Thymus (tissue), 11 donors: ENCODE measurements around the gene PLCH1. TPM values are rescaled to one million over a fixed set of nuclear protein-coding genes. Genes with fewer than 3 reads are reported as not detected.
"Not testable (repeated sequence)": the region's sequence is repeated elsewhere in the genome, so short reads cannot be mapped to it uniquely, and the experiment has no call there.

Experiments
- DNase-seq, 9 donors: peaks; one replicate each; pipeline ENCODE4 v3.0.0-alpha.2; 2013; ENCODE audit warnings: low spot score in 9 of 9, low read depth in 6 of 9, missing footprints in 1 of 9
- H3K27ac ChIP-seq, 2 donors: one replicate each; pipeline ENCODE4 v1.5.1; 2013; ENCODE audit warnings: control low read depth in 1 of 2, low read depth in 1 of 2, low read length in 1 of 2, mild to moderate bottlenecking in 1 of 2, moderate library complexity in 1 of 2
- H3K27me3 ChIP-seq, 2 donors: one replicate each; pipeline ENCODE4 v1.5.1; 2013; ENCODE audit warnings: low read length in 1 of 2; ENCODE audit not compliant: control insufficient read depth in 2 of 2, insufficient read depth in 1 of 2
- H3K36me3 ChIP-seq, 2 donors: one replicate each; pipeline ENCODE4 v1.5.1; 2013; ENCODE audit warnings: low read length in 1 of 2, mild to moderate bottlenecking in 1 of 2, moderate library complexity in 1 of 2; ENCODE audit not compliant: control insufficient read depth in 2 of 2, insufficient read depth in 2 of 2
- H3K4me1 ChIP-seq, 2 donors: one replicate each; pipeline ENCODE4 v1.5.1; 2013; ENCODE audit warnings: low read length in 2 of 2; ENCODE audit not compliant: control insufficient read depth in 2 of 2, insufficient read depth in 2 of 2
- H3K4me3 ChIP-seq, 2 donors: one replicate each; pipeline ENCODE4 v1.5.1; 2013; ENCODE audit warnings: low read length in 2 of 2, control low read depth in 1 of 2, mild to moderate bottlenecking in 1 of 2
- H3K9me3 ChIP-seq, 2 donors: one replicate each; pipeline ENCODE4 v1.5.1; 2013; ENCODE audit warnings: low read length in 1 of 2, mild to moderate bottlenecking in 1 of 2; ENCODE audit not compliant: control insufficient read depth in 2 of 2, insufficient read depth in 1 of 2
- WGBS: extraction: QIAGEN DNeasy Blood & Tissue Kit; methylation state at CpG from one replicate; pipeline ENCODE4 v1.1.7; 2013; 5-methylcytosine and 5-hydroxymethylcytosine counted together
- polyA plus RNA-seq: library from polyadenylated mRNA; stranded (reverse); fragments of 200-250 nt; gene quantifications from one replicate; pipeline ENCODE4 v1.2.3, GENCODE V29; 2013
- total RNA-seq: library from RNA; stranded (reverse); fragments of 120-200 nt; gene quantifications from one replicate; pipeline ENCODE4 v1.2.4, GENCODE V29; 2013
- donor health status: healthy.

The PLCH1 gene
- total and polyA plus RNA-seq, 2 donors: 7.6 to 29.3 TPM

DNA sequence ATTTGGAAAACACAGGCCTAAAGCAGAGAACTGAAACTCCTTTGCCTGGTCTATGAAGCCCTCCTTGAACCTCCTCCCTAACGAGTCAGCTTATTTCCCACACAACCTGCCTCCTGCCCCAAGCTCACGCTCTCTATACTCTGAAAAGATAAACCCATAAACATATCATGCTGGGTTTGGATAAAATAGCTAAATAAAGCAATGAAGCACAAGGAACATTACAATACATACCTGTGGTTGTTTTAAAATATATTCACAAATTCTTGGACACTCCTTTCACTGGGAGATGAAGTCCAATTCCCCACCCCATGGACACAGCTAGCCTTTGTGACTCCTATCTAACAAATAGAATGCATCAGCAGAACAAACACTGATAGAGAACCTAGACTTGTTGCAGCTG is 98.2 kb downstream of the PLCH1 start:
- Histone ChIP-seq H3K4me1 (peaks cover 10 to 17% of the 10 kb centered on the region in 2 donors), H3K27ac (peak overlapping the region; percentile 58 to 60), H3K4me3 (no peak overlapping the region), H3K9me3 (no peaks in the 10 kb centered on the region), H3K36me3 (no peaks in the 10 kb centered on the region), H3K27me3 (no peaks in the 10 kb centered on the region)
- peak in 2 of 9 donors; percentile 7 to 35 for DNase-seq
- WGBS: 54% methylated on average over 2 of the region's 2 CpGs

DNA sequence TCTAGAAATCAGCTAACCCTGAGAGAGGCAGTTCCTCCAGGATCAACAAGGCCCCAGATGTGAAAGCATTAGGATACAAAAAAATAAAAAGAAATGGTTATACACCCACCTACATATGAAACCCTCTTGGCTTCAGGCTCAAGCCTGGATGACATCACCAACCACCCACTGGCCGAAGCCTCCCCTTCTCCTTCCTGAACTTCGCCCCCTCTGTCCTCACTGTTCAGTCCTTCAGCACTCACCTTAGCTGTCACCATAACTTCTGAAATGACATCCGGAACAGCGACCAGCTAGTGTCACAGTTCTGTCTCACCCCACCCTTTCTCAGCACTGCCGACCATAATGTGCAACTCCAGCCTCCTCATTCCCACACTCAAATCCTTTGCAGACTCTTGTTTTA is 98.7 kb downstream of the PLCH1 start:
- WGBS: 93% methylated on average over 5 of the region's 5 CpGs
- H3K27ac ChIP-seq: no peak overlapping the region
- no peak for DNase-seq
- no peaks in the 10 kb centered on the region for H3K27me3 ChIP-seq
- no peak overlapping the region for H3K4me3 ChIP-seq
- peaks cover 10 to 17% of the 10 kb centered on the region in 2 donors for H3K4me1 ChIP-seq
- H3K36me3 ChIP-seq: no peaks in the 10 kb centered on the region
- no peaks in the 10 kb centered on the region for H3K9me3 ChIP-seq

DNA sequence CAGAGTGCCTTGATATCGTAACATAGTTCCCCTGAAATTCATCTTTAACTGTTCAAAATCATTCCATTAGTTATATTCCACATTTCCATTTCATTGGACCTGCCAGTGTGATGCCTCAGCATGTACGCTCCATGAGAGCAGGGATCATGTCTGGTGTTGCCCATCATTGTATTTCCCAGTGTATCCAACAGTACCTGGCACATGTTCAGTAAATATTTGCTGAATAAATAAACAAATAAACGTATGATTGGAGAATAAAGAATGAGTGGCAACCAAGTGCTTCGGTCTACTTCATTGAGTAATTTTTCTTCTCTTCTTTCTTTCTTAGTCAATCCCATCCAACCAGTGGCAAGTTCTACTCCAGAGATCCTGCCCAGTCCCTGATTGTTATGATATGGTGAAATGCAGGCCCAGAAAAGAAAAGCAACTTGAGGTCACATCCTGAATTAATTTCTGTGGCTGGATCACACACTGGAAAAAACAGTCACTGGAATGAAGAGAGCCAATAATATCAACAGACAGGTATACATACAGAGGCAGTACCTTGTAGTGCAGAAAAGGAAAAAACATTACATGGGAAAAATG is 101.2 kb downstream of the PLCH1 start:
- Histone ChIP-seq H3K9me3 (no peaks in the 10 kb centered on the region), H3K36me3 (no peaks in the 10 kb centered on the region), H3K4me1 (peaks cover 10 to 17% of the 10 kb centered on the region in 2 donors), H3K27me3 (no peaks in the 10 kb centered on the region), H3K4me3 (no peak overlapping the region), H3K27ac (no peak overlapping the region)
- no peak for DNase-seq
- 95% methylated on average over 4 of the region's 4 CpGs for WGBS

DNA sequence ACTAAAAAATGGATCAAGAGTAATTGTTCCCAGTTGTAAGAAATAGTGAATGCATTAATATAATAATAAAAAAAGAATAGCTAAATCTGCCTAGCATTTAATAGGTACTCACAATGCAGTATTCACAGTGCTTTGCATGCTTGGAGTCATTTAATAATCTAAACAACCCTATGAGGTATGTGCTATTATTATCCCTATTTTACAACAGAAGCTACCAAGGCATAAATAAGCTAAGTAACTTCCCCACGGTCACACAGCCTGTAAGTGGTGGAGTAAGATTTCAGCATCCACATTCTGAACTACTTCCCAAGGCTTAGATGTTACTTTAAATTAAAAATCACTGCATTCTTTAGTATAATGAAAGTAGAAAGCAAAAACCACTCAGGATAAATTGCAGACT is 102.9 kb downstream of the PLCH1 start:
- Histone ChIP-seq H3K27ac (no peak overlapping the region), H3K4me3 (no peak overlapping the region), H3K27me3 (no peaks in the 10 kb centered on the region), H3K4me1 (peaks cover 10 to 14% of the 10 kb centered on the region in 2 donors), H3K36me3 (no peaks in the 10 kb centered on the region), H3K9me3 (no peaks in the 10 kb centered on the region)
- WGBS: 91% methylated on average over 1 of the region's 1 CpG
- DNase-seq: no peak

DNA sequence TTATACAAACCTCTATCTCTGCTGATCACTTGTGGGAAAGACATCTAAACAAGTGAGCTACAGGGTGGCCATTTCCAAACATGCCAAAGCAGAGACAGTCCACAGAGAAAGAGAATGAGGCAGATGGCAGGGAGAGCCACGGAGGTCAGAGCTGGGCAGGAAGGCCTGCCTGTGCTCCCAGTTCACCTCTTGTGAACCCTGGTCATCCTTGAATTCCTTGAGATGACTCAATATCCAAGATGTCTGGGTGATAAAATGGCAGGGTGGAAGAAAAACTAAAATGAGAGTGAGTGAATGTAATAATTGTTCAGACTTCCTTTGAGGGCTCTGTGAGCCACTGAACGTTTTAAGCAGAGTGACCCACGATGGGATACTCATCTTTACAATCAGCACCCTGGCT is 104.8 kb downstream of the PLCH1 start:
- H3K36me3 ChIP-seq: no peaks in the 10 kb centered on the region
- H3K9me3 ChIP-seq: no peaks in the 10 kb centered on the region
- no peaks in the 10 kb centered on the region for H3K27me3 ChIP-seq
- DNase-seq: no peak
- no peak overlapping the region for H3K4me3 ChIP-seq
- H3K4me1 ChIP-seq: no peaks in the 10 kb centered on the region
- WGBS: 98% methylated on average over 3 of the region's 3 CpGs
- no peak overlapping the region for H3K27ac ChIP-seq

DNA sequence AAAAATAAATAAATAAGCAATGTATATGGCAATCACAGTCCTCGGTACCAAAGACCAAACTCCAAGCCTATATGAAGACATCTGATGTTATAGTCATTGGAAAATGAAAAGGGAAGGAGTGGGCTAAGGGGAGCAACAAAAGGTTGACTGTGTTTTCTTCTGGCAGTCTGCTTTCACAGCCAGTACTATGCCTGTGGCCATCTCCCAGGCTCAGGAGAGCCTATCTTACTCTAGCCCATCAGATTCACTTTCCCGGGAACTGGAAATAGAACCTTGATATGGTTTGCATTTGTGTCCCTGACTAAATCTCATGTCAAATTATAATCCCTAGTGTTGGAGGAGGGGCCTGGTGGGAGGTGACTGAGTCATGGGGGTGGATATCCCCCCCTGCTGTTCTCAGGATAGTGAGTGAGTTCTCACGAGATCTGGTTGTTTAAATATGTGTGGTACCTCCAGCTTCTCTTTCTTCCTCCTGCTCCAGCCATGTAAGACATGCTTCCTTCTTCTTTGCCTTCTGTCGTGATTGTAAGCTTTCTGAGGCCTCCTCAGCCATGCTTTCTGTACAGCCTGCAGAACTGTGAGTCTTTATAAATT is 105.3 kb downstream of the PLCH1 start:
- Histone ChIP-seq H3K36me3 (no peaks in the 10 kb centered on the region), H3K4me3 (no peak overlapping the region), H3K9me3 (no peaks in the 10 kb centered on the region), H3K27me3 (no peaks in the 10 kb centered on the region), H3K27ac (no peak overlapping the region), H3K4me1 (no peaks in the 10 kb centered on the region)
- 96% methylated on average over 4 of the region's 4 CpGs for WGBS
- DNase-seq: no peak

DNA sequence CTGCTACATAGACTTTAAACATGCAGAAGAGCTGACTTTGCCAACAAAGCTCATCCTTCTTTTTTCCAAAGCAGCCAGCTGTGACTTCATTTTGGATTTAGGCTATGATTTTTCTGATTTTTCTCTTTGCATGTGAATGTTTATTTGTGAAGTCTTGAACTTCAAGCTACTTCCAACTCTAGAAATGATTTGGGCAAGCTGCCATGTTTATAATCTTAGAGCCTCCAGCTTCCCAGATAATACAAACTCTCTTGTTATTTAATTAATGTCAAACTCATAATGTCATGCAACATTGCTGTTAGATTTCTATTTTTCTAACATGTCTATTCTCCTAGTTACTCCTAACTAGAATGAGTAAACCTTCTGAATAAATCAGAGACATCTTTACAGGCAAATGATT is 106.4 kb downstream of the PLCH1 start:
- H3K36me3 ChIP-seq, H3K9me3 ChIP-seq, DNase-seq, H3K27me3 ChIP-seq, H3K27ac ChIP-seq, H3K4me1 ChIP-seq, H3K4me3 ChIP-seq: not testable (repeated sequence)

DNA sequence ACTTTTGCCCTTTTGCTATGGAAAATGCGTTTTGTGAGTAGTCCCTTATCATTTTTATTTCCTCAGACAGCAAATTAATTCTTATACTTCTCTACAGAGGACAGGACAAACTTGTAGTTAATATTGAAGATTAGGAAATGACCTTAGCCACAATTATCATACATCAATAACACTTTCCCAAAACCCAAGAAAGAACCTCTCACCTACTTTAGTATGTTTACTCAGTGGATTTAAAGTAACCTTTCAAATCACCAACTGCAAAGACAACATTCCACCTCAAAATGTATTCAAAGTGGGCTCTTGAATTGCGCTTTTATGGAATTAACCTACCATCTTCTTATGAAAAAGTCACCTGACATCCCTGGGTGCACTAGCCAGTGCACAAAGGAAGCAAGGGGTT is 107.3 kb downstream of the PLCH1 start:
- DNase-seq: no peak
- 98% methylated on average over 2 of the region's 2 CpGs for WGBS

DNA sequence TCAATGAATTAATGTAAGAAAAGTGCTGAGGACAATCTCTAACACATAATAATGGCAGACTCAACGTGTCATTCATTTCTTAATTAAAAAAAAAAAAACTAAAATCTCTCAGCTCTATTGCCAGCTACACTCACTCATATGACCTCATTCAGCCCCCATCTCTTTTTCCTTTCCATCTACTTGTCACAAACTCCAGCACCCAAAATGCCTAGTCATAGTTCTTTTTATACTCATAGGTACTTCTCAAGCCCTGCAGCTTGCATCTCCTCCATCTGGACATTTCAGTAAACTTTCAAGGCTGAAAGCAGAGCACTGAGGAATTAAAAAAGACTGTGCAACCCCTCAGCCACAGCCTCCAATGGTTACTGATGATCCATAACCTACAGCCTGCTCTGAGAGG is 109.8 kb downstream of the PLCH1 start:
- Histone ChIP-seq H3K36me3 (no peaks in the 10 kb centered on the region), H3K27me3 (no peaks in the 10 kb centered on the region), H3K9me3 (no peaks in the 10 kb centered on the region), H3K4me1 (no peaks in the 10 kb centered on the region), H3K4me3 (no peak overlapping the region), H3K27ac (no peak overlapping the region)
- WGBS: 78% methylated on average over 1 of the region's 1 CpG
- no peak for DNase-seq

More for the DNA sequence above, 107.3 kb downstream of the PLCH1 start:
- H3K4me1 ChIP-seq: no peaks in the 10 kb centered on the region
- no peak overlapping the region for H3K4me3 ChIP-seq
- no peaks in the 10 kb centered on the region for H3K36me3 ChIP-seq
- no peaks in the 10 kb centered on the region for H3K9me3 ChIP-seq
- no peak overlapping the region for H3K27ac ChIP-seq
- no peaks in the 10 kb centered on the region for H3K27me3 ChIP-seq
